Keratinocyte (primary cell): ENCODE results near the gene ZNF106. TPM values are rescaled to one million over a fixed set of nuclear protein-coding genes. Genes with fewer than 3 reads are reported as not detected.

ENCODE experiments used
- DNase-seq: peaks from one replicate; pipeline ENCODE4 v3.0.0-alpha.2; 2011; ENCODE audit warnings: low read depth, missing footprints, low spot score
- FAIRE-seq: peaks from 2 replicates; lab custom pipeline; 2011; peaks lifted over from hg19 to GRCh38; lab: Jason Lieb, UNC
- H2AFZ ChIP-seq: 2 replicates; pipeline ENCODE4 v1.6.0; 2012; ENCODE audit warnings: low read length, control low read depth, inconsistent platforms; ENCODE audit not compliant: control insufficient read depth
- H3K27ac ChIP-seq: 2 replicates; pipeline ENCODE4 v1.5.1; 2011; ENCODE audit warnings: low read length; ENCODE audit not compliant: control insufficient read depth, insufficient read depth
- H3K27me3 ChIP-seq: 3 replicates; pipeline ENCODE4 v1.6.0; 2011; ENCODE audit warnings: low read length; ENCODE audit not compliant: control insufficient read depth, insufficient read depth; ENCODE audit errors: extremely low read depth
- H3K36me3 ChIP-seq, 2 experiments: 2 replicates in 1 of 2; 3 replicates in 1 of 2; pipeline ENCODE4 v1.5.1; 2011; ENCODE audit warnings: low read length in 2 of 2, mild to moderate bottlenecking in 1 of 2; ENCODE audit not compliant: control insufficient read depth in 2 of 2, insufficient read depth in 2 of 2; ENCODE audit errors: extremely low read depth in 1 of 2
- H3K4me1 ChIP-seq: 3 replicates; pipeline ENCODE4 v1.5.1; 2011; ENCODE audit warnings: low read length; ENCODE audit not compliant: control insufficient read depth, insufficient read depth; ENCODE audit errors: extremely low read depth
- H3K4me2 ChIP-seq: 3 replicates; pipeline ENCODE4 v1.6.0; 2011; ENCODE audit warnings: low read depth, low read length; ENCODE audit not compliant: control insufficient read depth, insufficient read depth; ENCODE audit errors: extremely low read depth
- H3K4me3 ChIP-seq, 3 experiments: fragments of 200-600 bp in 1 of 3; sonication (generic) in 1 of 3; 2 replicates in 2 of 3; 3 replicates in 1 of 3; pipeline ENCODE4 v1.5.1; 2011 to 2016; ENCODE audit warnings: low read length in 3 of 3, mild to moderate bottlenecking in 3 of 3, control low read depth in 2 of 3, inconsistent platforms in 1 of 3, low read depth in 1 of 3, mixed read lengths in 1 of 3, mixed run types in 1 of 3, moderate library complexity in 1 of 3; ENCODE audit not compliant: control insufficient read depth in 2 of 3, insufficient read depth in 2 of 3; ENCODE audit errors: extremely low read depth in 1 of 3
- H3K79me2 ChIP-seq: 2 replicates; pipeline ENCODE4 v1.6.0; 2012; ENCODE audit warnings: low read length; ENCODE audit not compliant: control insufficient read depth, insufficient read depth
- H3K9ac ChIP-seq: 3 replicates; pipeline ENCODE4 v1.6.0; 2011; ENCODE audit warnings: low read length; ENCODE audit not compliant: control insufficient read depth, insufficient read depth; ENCODE audit errors: extremely low read depth
- H3K9me1 ChIP-seq: 3 replicates; pipeline ENCODE4 v1.6.0; 2011; ENCODE audit warnings: low read length; ENCODE audit not compliant: control insufficient read depth, insufficient read depth; ENCODE audit errors: extremely low read depth
- H3K9me3 ChIP-seq: 2 replicates; pipeline ENCODE4 v1.5.1; 2012; ENCODE audit warnings: low read depth, low read length; ENCODE audit not compliant: control insufficient read depth
- H4K20me1 ChIP-seq: 3 replicates; pipeline ENCODE4 v1.6.0; 2011; ENCODE audit warnings: low read length; ENCODE audit not compliant: control insufficient read depth, insufficient read depth; ENCODE audit errors: extremely low read depth
- EZH2 ChIP-seq: IDR thresholded peaks from one replicate; pipeline ENCODE4 v1.6.1; 2012; ENCODE audit warnings: inconsistent platforms, mild to moderate bottlenecking, low read length, moderate library complexity
- dilution Hi-C: fragments of 300-500 bp; cut with MboI; formaldehyde crosslinking; loops from one replicate; pipeline ENCODE4 v1.7.0; 2020; ENCODE audit warnings: low sequenced_read_pairs; ENCODE audit not compliant: extremely low pct_ligation_motif_present
- polyA plus RNA-seq, 5 experiments: library from polyadenylated mRNA; depleted of rRNA in 3 of 5; stranded (reverse) in 3 of 5; stranded (forward) in 1 of 5; unstranded in 1 of 5; fragments of >200 nt; gene quantifications; 1 replicate in 1 of 5; 2 replicates in 3 of 5; 3 replicates in 1 of 5; pipeline versions ENCODE4 v1.2.1 to v1.2.3, GENCODE V29; 2011 to 2012; ENCODE audit warnings: missing spikeins in 2 of 5, low read depth in 1 of 5, low replicate concordance in 1 of 5
- TF ChIP-seq, protein P1 (sequence below), 3 experiments: IDR thresholded peaks in 1 of 3; conservative IDR thresholded peaks in 1 of 3; optimal IDR thresholded peaks in 1 of 3; 2 replicates in 2 of 3; 3 replicates in 1 of 3; pipeline versions ENCODE3 to v1.5.1; 2011; ENCODE audit warnings: low read length in 3 of 3, mild to moderate bottlenecking in 3 of 3, moderate library complexity in 2 of 3, control low read depth in 1 of 3, inconsistent platforms in 1 of 3; ENCODE audit not compliant: insufficient read depth in 2 of 3; ENCODE audit errors: extremely low read depth in 1 of 3

The ZNF106 gene
- polyA plus RNA-seq, 1 donor (not counting 4 experiments of a cell fraction or from before 2014, with no cell fraction given) = 24.6 TPM

DNA sequence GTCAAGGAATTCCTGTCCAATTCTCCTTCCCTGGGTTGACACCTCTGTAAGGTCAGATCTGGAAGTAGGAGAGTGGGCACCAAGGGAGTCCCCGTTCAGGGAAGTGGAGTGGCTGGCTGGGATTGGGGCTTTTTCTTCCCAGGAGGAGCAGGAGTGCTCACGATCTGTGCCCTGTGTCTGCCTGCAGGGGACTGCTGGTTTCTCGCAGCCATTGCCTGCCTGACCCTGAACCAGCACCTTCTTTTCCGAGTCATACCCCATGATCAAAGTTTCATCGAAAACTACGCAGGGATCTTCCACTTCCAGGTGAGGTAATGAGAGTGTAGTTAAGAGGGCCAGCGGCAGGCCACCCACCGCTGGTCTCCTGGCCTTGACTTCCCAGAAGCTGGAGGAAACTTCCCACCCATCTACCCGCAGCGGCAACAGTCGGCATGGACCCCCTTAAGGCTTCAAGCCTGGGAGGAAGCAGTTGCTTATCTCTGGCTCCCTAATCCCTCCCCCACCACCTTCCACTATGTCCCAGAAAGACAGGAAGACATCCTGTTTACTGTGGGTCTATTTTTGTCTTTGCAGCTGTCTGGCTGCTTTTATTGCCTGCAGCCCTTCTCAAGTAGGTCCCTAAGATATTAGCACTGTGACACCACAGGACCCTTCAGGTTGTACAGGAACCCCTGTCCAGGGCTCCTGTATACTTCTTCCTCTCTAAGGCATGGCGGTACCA, 104.8 kb downstream of the ZNF106 start:
- Histone ChIP-seq H3K9ac (no peak overlapping the region), H3K9me1 (no peaks in the 10 kb centered on the region), H4K20me1 (no peaks in the 10 kb centered on the region), H3K4me3 (no peak overlapping the region), H3K79me2 (no peaks in the 10 kb centered on the region), H3K9me3 (no peaks in the 10 kb centered on the region), H3K4me2 (no peak overlapping the region), H3K27ac (no peak overlapping the region), H3K36me3 (peaks cover 0 to 11% of the 10 kb centered on the region in 2 experiments), H3K27me3 (no peaks in the 10 kb centered on the region), H3K4me1 (no peaks in the 10 kb centered on the region), H2AFZ (no peak overlapping the region)
- FAIRE-seq (no peak), DNase-seq (no peak)
- dilution Hi-C loops = no loop called here
- no peak for TF ChIP-seq EZH2
- TF ChIP-seq, protein P1, sequence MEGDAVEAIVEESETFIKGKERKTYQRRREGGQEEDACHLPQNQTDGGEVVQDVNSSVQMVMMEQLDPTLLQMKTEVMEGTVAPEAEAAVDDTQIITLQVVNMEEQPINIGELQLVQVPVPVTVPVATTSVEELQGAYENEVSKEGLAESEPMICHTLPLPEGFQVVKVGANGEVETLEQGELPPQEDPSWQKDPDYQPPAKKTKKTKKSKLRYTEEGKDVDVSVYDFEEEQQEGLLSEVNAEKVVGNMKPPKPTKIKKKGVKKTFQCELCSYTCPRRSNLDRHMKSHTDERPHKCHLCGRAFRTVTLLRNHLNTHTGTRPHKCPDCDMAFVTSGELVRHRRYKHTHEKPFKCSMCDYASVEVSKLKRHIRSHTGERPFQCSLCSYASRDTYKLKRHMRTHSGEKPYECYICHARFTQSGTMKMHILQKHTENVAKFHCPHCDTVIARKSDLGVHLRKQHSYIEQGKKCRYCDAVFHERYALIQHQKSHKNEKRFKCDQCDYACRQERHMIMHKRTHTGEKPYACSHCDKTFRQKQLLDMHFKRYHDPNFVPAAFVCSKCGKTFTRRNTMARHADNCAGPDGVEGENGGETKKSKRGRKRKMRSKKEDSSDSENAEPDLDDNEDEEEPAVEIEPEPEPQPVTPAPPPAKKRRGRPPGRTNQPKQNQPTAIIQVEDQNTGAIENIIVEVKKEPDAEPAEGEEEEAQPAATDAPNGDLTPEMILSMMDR (optimal IDR thresholded peaks at IDR 0.05 in 1 of 3, IDR thresholded peaks at IDR 0.05 in 1 of 3, conservative IDR thresholded peaks at IDR 0.05 in 1 of 3; ENCODE audit: extremely low read depth in 1 of 3, insufficient read depth in 2 of 3, low read length in 3 of 3) = no peak

GRCh38 chr15:42385206-42385979, 105.5 kb downstream of the ZNF106 start:
- no peaks in the 10 kb centered on the region for H3K9me3 ChIP-seq
- dilution Hi-C loops = no loop called here
- H2AFZ ChIP-seq = no peak overlapping the region
- H3K4me1 ChIP-seq = no peaks in the 10 kb centered on the region
- H3K27ac ChIP-seq = no peak overlapping the region
- no peaks in the 10 kb centered on the region for H3K27me3 ChIP-seq
- TF ChIP-seq, protein P1 (optimal IDR thresholded peaks at IDR 0.05 in 1 of 3, IDR thresholded peaks at IDR 0.05 in 1 of 3, conservative IDR thresholded peaks at IDR 0.05 in 1 of 3; ENCODE audit: extremely low read depth in 1 of 3, insufficient read depth in 2 of 3, low read length in 3 of 3) = peak; percentile 48 to 72 (median 66)
- TF ChIP-seq EZH2 = no peak
- no peak for DNase-seq
- H3K4me2 ChIP-seq = no peak overlapping the region
- H3K9me1 ChIP-seq = no peaks in the 10 kb centered on the region
- no peak overlapping the region for H3K4me3 ChIP-seq
- no peaks in the 10 kb centered on the region for H4K20me1 ChIP-seq
- H3K36me3 ChIP-seq = peaks cover 0 to 11% of the 10 kb centered on the region in 2 experiments
- H3K79me2 ChIP-seq = no peaks in the 10 kb centered on the region
- FAIRE-seq = no peak
- no peak overlapping the region for H3K9ac ChIP-seq
